Uterus (tissue), 2 donors: Measurements from ENCODE around the gene DMD.

ENCODE experiments used
- CTCF ChIP-seq, 4 experiments: fragments of 200-600 bp in 2 of 4; fragments of 450-650 bp in 2 of 4; sonication (generic) in 2 of 4; IDR thresholded peaks; one replicate each; pipeline ENCODE4 v1.5.1; 2016 to 2019; ENCODE audit warnings: antibody characterized with exemption in 4 of 4, mild to moderate bottlenecking in 2 of 4, moderate library complexity in 1 of 4
- POLR2A ChIP-seq, 2 donors: fragments of 450-650 bp; IDR thresholded peaks; one replicate each; pipeline ENCODE4 v1.6.1; 2016; ENCODE audit warnings: antibody characterized with exemption in 2 of 2, mild to moderate bottlenecking in 1 of 2, moderate library complexity in 1 of 2

GRCh38 chrX:31508338-31508737, 1703.0 kb downstream of the DMD start:
- TF ChIP-seq CTCF (IDR thresholded peaks at IDR 0.05) (no peak), POLR2A (IDR thresholded peaks at IDR 0.05) (no peak)
